ENCODE data around the gene CFD.
"Not testable (repeated sequence)": the region's sequence is repeated elsewhere in the genome, so short reads cannot be mapped to it uniquely, and the experiment has no call there.

The CFD gene

DNA sequence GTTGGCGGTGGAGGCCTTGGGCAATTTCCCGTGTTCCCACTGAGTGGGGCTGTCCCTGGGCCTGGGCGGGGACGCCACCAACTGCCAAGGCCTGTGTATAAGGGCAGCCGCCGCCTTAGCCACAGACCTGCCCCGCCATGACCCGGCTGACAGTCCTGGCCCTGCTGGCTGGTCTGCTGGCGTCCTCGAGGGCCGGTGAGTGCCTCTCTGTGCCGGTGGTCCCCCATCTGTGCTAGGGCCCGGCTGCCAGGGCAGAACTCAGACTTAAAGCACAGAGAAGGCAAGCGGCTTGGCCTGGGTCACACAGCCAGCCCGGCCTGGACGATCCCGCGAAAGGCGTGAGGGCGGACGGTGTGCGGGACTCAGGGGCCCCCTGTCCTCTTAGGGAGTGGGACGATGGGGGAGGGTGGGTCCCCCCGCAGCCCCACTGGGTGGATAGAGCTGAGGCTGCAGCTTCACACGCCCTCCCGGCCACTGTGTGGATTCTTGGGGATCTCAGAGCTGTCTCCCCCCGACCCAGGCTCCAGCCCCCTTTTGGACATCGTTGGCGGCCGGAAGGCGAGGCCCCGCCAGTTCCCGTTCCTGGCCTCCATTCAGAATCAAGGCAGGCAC lies 31.6 kb upstream of the CFD start, which contains the start of gene AZU1:
AZU1 (plus strand) TSS at position 128 of the 612 bp plus-strand sequence; CDS start at position 138, 10 bp downstream.
- TF ChIP-seq, protein P1, sequence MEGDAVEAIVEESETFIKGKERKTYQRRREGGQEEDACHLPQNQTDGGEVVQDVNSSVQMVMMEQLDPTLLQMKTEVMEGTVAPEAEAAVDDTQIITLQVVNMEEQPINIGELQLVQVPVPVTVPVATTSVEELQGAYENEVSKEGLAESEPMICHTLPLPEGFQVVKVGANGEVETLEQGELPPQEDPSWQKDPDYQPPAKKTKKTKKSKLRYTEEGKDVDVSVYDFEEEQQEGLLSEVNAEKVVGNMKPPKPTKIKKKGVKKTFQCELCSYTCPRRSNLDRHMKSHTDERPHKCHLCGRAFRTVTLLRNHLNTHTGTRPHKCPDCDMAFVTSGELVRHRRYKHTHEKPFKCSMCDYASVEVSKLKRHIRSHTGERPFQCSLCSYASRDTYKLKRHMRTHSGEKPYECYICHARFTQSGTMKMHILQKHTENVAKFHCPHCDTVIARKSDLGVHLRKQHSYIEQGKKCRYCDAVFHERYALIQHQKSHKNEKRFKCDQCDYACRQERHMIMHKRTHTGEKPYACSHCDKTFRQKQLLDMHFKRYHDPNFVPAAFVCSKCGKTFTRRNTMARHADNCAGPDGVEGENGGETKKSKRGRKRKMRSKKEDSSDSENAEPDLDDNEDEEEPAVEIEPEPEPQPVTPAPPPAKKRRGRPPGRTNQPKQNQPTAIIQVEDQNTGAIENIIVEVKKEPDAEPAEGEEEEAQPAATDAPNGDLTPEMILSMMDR (IDR thresholded peaks at IDR 0.05; ENCODE audit: low read depth, low read length) = no peak
- no peak for DNase-seq (ENCODE audit: extremely low read depth, low read depth)

GRCh38 chr19:829129-829758 lies 30.2 kb upstream of the CFD start:
- TF ChIP-seq, protein P1 (IDR thresholded peaks at IDR 0.05; ENCODE audit: low read depth, low read length) = no peak
- no peak for DNase-seq (ENCODE audit: extremely low read depth, low read depth)

DNA sequence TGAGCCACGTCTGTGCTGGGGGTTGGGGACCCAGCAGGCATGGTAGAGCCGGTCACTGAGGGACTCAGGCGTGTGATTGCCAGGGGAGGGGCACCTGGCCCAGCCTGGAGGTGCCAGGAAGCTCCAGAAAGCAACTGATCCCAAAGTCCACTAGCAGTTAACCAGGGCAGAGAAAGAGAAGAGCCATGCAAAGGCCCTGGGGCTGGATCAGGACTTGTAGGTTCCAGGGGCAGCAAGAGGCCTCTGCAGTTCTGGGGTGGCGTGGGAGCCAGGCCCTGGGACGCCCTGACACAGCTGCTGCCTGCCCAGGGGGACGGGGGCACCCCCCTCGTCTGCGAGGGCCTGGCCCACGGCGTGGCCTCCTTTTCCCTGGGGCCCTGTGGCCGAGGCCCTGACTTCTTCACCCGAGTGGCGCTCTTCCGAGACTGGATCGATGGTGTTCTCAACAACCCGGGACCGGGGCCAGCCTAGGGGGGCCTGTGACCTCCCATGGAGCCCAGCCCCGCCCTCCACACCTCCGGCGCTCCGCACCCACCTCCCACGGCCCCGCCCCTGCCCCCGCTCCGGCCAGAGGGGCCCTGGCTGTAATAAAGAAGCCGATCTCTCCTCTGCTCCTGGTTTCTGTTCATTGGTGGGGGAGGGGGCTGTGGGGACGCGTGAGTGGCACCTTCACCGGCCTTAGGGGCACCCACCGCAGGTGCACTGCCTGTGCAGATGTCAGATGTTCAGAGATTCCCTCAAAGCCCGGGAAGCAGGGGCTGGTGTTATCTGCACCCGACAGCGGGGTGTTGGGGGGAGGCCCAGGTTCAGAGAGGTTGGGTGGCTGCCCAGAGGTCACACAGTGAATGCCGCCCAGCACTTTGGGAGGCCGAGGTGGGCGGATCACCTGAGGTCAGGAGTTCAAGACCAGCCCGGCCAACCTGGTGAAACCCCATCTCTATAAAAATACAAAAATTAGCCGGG lies 27.8 kb upstream of the CFD start:
- TF ChIP-seq, protein P1 (IDR thresholded peaks at IDR 0.05; ENCODE audit: low read depth, low read length) = no peak
- no peak for DNase-seq (ENCODE audit: extremely low read depth, low read depth)

- DNase-seq (ENCODE audit: extremely low read depth, low read depth) = no peak
- TF ChIP-seq, protein P1 (IDR thresholded peaks at IDR 0.05; ENCODE audit: low read depth, low read length) = no peak
Observed at GRCh38 chr19:834216-834615, 25.2 kb upstream of the CFD start.

GRCh38 chr19:835210-835810 lies 24.2 kb upstream of the CFD start:
- TF ChIP-seq, protein P1 (IDR thresholded peaks at IDR 0.05; ENCODE audit: low read depth, low read length) = no peak
- DNase-seq (ENCODE audit: extremely low read depth, low read depth) = no peak

GRCh38 chr19:840519-841206 lies 18.8 kb upstream of the CFD start, which contains the start of gene PRTN3:
PRTN3 (plus strand) TSS chr19:840999; CDS start chr19:841009, 10 bp downstream.
- no peak for DNase-seq (ENCODE audit: extremely low read depth, low read depth)
- TF ChIP-seq, protein P1 (IDR thresholded peaks at IDR 0.05; ENCODE audit: low read depth, low read length) = no peak

DNA sequence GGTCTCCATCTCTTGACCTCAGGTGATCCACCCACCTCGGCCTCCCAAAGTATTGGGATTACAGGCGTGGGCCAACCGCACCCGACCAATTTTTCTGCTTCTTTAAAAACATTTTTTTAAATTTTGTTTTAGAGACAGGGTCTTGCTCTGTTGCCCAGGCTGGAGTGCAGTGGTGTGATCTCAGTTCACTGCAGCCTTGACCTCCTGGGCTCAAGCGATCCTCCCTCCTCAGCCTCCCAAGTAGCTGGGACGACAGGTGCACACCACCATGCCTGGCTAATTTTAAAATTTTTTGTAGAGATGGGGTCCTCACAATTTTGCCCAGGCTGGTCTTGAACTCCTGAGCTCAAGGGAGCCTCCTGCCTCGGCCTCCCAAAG lies 16.7 kb upstream of the CFD start:
- not testable (repeated sequence) for DNase-seq (ENCODE audit: extremely low read depth, low read depth)

All from AG09319 (cell line).